Measurements from ENCODE around the gene XYLT1.

DNA sequence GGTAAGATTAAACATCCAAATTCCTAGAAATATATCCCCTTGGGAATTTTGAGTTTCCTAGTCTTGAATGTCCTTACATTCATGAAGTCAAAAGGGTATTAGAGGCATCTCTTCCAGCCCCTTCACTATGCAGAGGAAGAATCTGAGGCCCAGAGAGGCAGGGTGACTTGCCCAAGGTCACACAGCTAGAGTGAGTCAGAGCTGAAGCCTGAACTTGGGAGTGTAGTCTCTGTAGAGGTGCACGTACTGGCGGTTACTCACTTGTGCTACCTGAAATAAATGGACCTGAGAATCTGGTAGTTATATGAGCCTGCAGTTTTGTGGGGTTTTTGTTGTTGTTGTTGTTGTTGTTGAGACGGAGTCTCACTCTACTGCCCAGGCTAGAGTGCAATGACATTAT is 164.0 kb downstream of the XYLT1 start:
- TF ChIP-seq RAD21 (IDR thresholded peaks at IDR 0.05; ENCODE audit: insufficient read depth, low read depth, low read length) (no peak), MYC (IDR thresholded peaks at IDR 0.05; ENCODE audit: insufficient read depth, insufficient read length, insufficient replicate concordance, low read length, severe bottlenecking) (no peak), NRF1 (conservative IDR thresholded peaks at IDR 0.05; ENCODE audit: low read depth, low read length) (no peak), EZH2 (IDR thresholded peaks at IDR 0.05; ENCODE audit: borderline replicate concordance, control insufficient read depth, low read depth, low read length) (no peak), CTCF (IDR thresholded peaks at IDR 0.05 in 2 of 3, conservative IDR thresholded peaks at IDR 0.05 in 1 of 3; ENCODE audit: control insufficient read depth in 2 of 3, extremely low read depth in 1 of 3, insufficient read depth in 1 of 3, low read depth in 3 of 3, low read length in 3 of 3) (no peak), POLR2AphosphoS5 (IDR thresholded peaks at IDR 0.05; ENCODE audit: low read length) (no peak), EP300 (IDR thresholded peaks at IDR 0.05; ENCODE audit: borderline replicate concordance in 1 of 2, control insufficient read depth in 1 of 2, low read depth in 2 of 2, low read length in 2 of 2) (no peak)

Data from GM12878 (cell line).